ENCODE data around the gene TFAP2C. TPM values are rescaled to one million over a fixed set of nuclear protein-coding genes. Genes with fewer than 3 reads are reported as not detected.

The TFAP2C gene
- total RNA-seq, 1 donor from 2014 or later = 0.50 TPM

DNA sequence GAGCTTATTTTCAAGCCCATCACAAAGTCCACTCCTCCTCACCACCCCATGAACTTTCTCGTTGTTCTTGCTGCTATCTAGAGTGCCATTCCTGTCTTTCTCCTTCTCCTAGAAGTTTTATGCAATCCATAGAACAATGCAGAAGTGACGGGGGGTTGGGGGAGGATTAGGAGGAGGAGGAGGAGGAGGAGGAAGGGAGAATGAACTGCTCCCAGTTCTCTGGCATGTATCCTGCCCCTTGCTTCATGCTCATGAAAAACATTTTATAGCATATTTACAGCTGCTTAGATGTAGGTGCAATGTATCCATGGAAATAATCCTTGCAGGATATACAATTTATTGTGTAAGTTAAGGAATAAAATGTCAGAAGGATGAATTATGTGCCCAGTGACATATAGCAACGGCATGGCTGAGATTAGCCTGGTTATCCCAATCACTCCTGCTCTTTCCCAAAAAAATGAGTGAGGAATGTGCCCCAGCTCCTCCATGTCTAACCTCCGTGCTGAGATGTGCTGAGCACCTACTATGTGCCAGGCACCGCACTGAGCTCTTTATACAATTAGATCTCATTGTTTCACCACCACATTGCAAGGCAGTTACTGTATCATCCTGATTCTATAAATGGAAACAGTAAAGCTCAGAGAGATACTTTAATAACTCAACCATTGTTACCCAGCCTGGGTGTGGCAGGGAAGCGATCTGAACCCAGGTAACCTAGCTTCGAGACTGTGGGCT lies 41.6 kb upstream of the TFAP2C start:
- H3K9me3 Mint-ChIP-seq (ENCODE audit: low read depth) = no peaks in the 10 kb centered on the region
- no peak for DNase-seq (ENCODE audit: low spot score, unreplicated experiment)
- TF ChIP-seq, protein P1, sequence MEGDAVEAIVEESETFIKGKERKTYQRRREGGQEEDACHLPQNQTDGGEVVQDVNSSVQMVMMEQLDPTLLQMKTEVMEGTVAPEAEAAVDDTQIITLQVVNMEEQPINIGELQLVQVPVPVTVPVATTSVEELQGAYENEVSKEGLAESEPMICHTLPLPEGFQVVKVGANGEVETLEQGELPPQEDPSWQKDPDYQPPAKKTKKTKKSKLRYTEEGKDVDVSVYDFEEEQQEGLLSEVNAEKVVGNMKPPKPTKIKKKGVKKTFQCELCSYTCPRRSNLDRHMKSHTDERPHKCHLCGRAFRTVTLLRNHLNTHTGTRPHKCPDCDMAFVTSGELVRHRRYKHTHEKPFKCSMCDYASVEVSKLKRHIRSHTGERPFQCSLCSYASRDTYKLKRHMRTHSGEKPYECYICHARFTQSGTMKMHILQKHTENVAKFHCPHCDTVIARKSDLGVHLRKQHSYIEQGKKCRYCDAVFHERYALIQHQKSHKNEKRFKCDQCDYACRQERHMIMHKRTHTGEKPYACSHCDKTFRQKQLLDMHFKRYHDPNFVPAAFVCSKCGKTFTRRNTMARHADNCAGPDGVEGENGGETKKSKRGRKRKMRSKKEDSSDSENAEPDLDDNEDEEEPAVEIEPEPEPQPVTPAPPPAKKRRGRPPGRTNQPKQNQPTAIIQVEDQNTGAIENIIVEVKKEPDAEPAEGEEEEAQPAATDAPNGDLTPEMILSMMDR (IDR thresholded peaks at IDR 0.05; ENCODE audit: unreplicated experiment) = no peak
- H3K36me3 Mint-ChIP-seq (ENCODE audit: insufficient read depth) = no peaks in the 10 kb centered on the region
- H3K4me1 Mint-ChIP-seq (ENCODE audit: low read depth) = peaks cover 5% of the 10 kb centered on the region
- peaks cover 7% of the 10 kb centered on the region for H3K27me3 Mint-ChIP-seq
- H3K27ac Mint-ChIP-seq = no peak overlapping the region
- H3K4me3 Mint-ChIP-seq (ENCODE audit: low read depth) = no peak overlapping the region

DNA sequence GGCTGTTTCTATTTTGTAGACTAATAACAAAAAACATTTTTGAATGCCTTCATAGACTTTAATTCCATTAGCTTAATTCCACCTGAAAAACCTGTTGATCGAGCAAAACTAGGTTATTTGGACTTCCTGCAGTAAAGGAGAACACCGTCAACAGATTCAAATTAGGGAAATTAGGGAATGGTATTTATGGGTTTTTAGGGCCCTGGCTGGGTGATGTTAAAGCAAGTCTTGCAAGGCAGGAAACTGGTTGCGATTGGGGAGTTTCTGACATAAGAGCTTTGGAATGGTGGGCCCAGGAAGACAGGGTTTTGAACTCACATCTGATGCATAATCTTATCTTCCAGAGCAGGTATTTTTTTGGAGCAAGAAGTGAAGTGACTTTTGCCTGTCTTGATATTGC lies 40.1 kb upstream of the TFAP2C start:
- peaks cover 6% of the 10 kb centered on the region for H3K27me3 Mint-ChIP-seq
- H3K4me3 Mint-ChIP-seq (ENCODE audit: low read depth) = no peak overlapping the region
- H3K36me3 Mint-ChIP-seq (ENCODE audit: insufficient read depth) = no peaks in the 10 kb centered on the region
- H3K4me1 Mint-ChIP-seq (ENCODE audit: low read depth) = peaks cover 5% of the 10 kb centered on the region
- H3K9me3 Mint-ChIP-seq (ENCODE audit: low read depth) = no peaks in the 10 kb centered on the region
- TF ChIP-seq, protein P1 (IDR thresholded peaks at IDR 0.05; ENCODE audit: unreplicated experiment) = no peak
- no peak for DNase-seq (ENCODE audit: low spot score, unreplicated experiment)
- H3K27ac Mint-ChIP-seq = no peak overlapping the region

DNA sequence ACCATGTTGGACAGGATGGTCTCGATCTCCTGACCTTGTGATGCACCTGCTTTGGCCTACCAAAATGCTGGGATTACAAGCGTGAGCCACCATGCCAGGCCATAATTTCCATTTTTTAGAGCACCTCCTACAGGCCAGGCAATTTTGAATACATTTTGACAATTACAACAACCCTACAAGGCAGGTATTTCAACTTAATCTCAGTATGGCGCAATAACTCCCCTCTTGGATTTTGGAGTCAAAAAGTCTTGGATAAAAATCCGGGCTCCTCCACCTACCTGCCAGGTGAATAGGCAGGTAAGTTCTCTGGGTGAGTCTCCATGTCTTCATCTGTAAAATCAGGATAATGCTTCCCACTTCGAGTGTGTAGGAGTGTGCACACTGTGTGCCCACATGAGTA lies 39.5 kb upstream of the TFAP2C start:
- H3K4me1 Mint-ChIP-seq (ENCODE audit: low read depth) = peaks cover 5% of the 10 kb centered on the region

DNA sequence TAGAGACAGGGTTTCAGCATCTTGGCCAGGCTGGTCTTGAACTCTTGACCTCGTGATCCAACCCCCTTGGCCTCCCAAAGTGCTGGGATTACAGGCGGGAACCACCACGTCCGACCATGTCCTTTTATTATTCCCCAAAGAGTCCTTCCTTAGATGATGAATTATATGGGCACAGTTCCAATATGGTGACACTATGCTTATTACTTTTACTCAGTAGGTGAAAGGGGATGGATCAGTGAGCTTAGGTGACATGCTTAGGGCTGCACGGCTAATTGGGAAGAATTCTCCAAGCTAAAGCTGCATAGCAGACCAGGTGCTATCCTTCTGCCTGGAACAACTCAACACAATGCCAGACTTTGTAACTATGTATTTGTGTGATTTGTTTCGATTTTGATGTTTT lies 38.2 kb upstream of the TFAP2C start:
- Mint-ChIP-seq H3K4me1 (ENCODE audit: low read depth) (peaks cover 5% of the 10 kb centered on the region), H3K27me3 (peaks cover 6% of the 10 kb centered on the region), H3K4me3 (ENCODE audit: low read depth) (no peak overlapping the region), H3K27ac (no peak overlapping the region), H3K36me3 (ENCODE audit: insufficient read depth) (no peaks in the 10 kb centered on the region), H3K9me3 (ENCODE audit: low read depth) (no peaks in the 10 kb centered on the region)
- TF ChIP-seq, protein P1 (IDR thresholded peaks at IDR 0.05; ENCODE audit: unreplicated experiment) = no peak
- DNase-seq (ENCODE audit: low spot score, unreplicated experiment) = no peak

More for the DNA sequence above, 39.5 kb upstream of the TFAP2C start:
- Mint-ChIP-seq H3K9me3 (ENCODE audit: low read depth) (no peaks in the 10 kb centered on the region), H3K4me3 (ENCODE audit: low read depth) (no peak overlapping the region), H3K27me3 (peaks cover 6% of the 10 kb centered on the region), H3K36me3 (ENCODE audit: insufficient read depth) (no peaks in the 10 kb centered on the region), H3K27ac (no peak overlapping the region)
- DNase-seq (ENCODE audit: low spot score, unreplicated experiment) = no peak
- TF ChIP-seq, protein P1 (IDR thresholded peaks at IDR 0.05; ENCODE audit: unreplicated experiment) = no peak

DNA sequence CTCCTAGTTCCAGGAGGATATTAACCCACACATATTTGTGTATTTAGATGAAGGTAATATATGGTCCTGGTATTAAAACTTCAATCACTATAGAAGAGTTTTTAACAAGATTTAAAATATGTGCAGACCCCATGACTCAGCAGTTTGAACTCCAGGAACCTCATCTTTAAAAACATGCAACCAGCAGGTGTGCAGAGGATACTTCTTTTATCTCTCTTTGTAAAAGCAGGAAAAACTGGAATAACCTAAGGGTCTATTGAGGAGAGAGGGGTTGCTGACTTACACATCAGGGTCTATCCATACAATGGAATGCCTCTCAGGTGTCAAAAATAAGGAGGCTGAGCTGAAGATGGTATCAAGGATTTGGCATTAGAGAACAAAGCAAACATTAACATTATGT lies 36.9 kb upstream of the TFAP2C start:
- H3K4me3 Mint-ChIP-seq (ENCODE audit: low read depth) = no peak overlapping the region

More for the DNA sequence above, 36.9 kb upstream of the TFAP2C start:
- peaks cover 5% of the 10 kb centered on the region for H3K4me1 Mint-ChIP-seq (ENCODE audit: low read depth)
- H3K36me3 Mint-ChIP-seq (ENCODE audit: insufficient read depth) = no peaks in the 10 kb centered on the region
- TF ChIP-seq, protein P1 (IDR thresholded peaks at IDR 0.05; ENCODE audit: unreplicated experiment) = no peak
- peaks cover 13% of the 10 kb centered on the region for H3K27me3 Mint-ChIP-seq
- no peak overlapping the region for H3K27ac Mint-ChIP-seq
- no peaks in the 10 kb centered on the region for H3K9me3 Mint-ChIP-seq (ENCODE audit: low read depth)
- DNase-seq (ENCODE audit: low spot score, unreplicated experiment) = no peak

Measured in progenitor cell of endocrine pancreas (in vitro differentiated cells).